Measurements from ENCODE around the gene PDE4B.
A peak's percentile ranks its signal among the peaks of the same experiment; 100 is the strongest.

DNA sequence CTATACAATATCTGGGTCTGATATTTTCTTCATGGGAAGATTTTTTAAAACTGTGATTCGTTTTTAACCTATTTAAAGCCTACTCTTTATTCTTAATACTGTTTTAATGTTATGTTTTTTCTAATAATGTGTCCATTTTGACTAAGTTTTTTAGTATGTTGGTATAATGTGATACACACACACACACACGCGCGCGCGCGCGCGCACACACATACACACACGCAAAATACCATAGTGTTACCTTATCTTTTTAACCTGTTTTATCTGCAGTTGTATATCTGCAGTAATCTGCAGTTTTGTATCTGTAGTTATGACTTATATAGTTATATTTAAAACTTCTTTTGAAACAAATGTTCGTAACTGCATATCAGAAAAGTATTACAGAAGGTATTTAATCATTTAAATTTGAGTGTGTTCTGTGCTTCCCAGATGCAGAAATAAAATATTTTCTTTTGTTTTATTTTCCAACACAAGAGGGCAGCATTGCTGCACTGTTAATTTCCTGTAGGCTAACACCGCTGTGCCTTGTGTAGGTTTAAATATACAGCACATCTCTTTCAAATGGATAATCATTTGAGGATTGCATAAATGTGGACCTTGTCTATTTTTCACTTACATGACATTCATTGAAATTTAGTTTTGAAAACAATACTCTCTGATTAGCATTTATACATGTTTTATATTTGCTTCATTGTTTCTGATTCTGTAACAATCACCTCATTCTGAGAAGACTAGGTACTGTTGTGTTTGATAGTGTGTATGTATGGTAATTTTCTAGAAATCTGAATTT, 166.1 kb downstream of the PDE4B start:
- TF ChIP-seq, protein P1, sequence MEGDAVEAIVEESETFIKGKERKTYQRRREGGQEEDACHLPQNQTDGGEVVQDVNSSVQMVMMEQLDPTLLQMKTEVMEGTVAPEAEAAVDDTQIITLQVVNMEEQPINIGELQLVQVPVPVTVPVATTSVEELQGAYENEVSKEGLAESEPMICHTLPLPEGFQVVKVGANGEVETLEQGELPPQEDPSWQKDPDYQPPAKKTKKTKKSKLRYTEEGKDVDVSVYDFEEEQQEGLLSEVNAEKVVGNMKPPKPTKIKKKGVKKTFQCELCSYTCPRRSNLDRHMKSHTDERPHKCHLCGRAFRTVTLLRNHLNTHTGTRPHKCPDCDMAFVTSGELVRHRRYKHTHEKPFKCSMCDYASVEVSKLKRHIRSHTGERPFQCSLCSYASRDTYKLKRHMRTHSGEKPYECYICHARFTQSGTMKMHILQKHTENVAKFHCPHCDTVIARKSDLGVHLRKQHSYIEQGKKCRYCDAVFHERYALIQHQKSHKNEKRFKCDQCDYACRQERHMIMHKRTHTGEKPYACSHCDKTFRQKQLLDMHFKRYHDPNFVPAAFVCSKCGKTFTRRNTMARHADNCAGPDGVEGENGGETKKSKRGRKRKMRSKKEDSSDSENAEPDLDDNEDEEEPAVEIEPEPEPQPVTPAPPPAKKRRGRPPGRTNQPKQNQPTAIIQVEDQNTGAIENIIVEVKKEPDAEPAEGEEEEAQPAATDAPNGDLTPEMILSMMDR (IDR thresholded peaks at IDR 0.05) = peak; percentile 87
- no peak for TF ChIP-seq EZH2 (IDR thresholded peaks at IDR 0.05)
